Suprapubic skin (tissue), 4 donors: ENCODE data around the gene UQCC5. TPM values are rescaled to one million over a fixed set of nuclear protein-coding genes. Genes with fewer than 3 reads are reported as not detected.

Experiments used
- DNase-seq, 2 donors: peaks; one replicate each; pipeline ENCODE4 v3.0.0-alpha.2; 2019; ENCODE audit warnings: low spot score in 2 of 2
- H3K27ac ChIP-seq: fragments of 200-600 bp; sonication (generic); one replicate; pipeline ENCODE4 v1.5.1; 2019
- H3K27me3 ChIP-seq: fragments of 200-600 bp; sonication (generic); one replicate; pipeline ENCODE4 v1.5.1; 2019
- H3K36me3 ChIP-seq: fragments of 200-600 bp; sonication (generic); one replicate; pipeline ENCODE4 v1.5.1; 2019
- H3K4me1 ChIP-seq: fragments of 200-600 bp; sonication (generic); one replicate; pipeline ENCODE4 v1.5.1; 2019
- H3K4me3 ChIP-seq: fragments of 200-600 bp; sonication (generic); one replicate; pipeline ENCODE4 v1.5.1; 2019; ENCODE audit warnings: mild to moderate bottlenecking
- H3K9me3 ChIP-seq: fragments of 200-600 bp; sonication (generic); one replicate; pipeline ENCODE4 v1.5.1; 2019
- EP300 ChIP-seq: sonication (generic); formaldehyde crosslinking; IDR thresholded peaks from one replicate; pipeline ENCODE4 v1.6.1; 2017; ENCODE audit warnings: antibody characterized with exemption
- POLR2A ChIP-seq, 2 donors: fragments of 450-650 bp; IDR thresholded peaks; one replicate each; pipeline ENCODE4 v1.6.1; 2017; ENCODE audit warnings: antibody characterized with exemption in 2 of 2, mild to moderate bottlenecking in 2 of 2, moderate library complexity in 2 of 2
- POLR2AphosphoS5 ChIP-seq, 3 donors: sonication (generic); formaldehyde crosslinking; IDR thresholded peaks; one replicate each; pipeline ENCODE4 v1.6.1; 2017; ENCODE audit warnings: antibody characterized with exemption in 3 of 3
- WGBS: methylation state at CpG from one replicate; pipeline ENCODE4 v1.1.5; 2018; 5-methylcytosine and 5-hydroxymethylcytosine counted together
- total RNA-seq, 4 donors: library from RNA; depleted of rRNA; stranded (reverse); fragments of >200 nt; gene quantifications; one replicate each; pipeline ENCODE4 v1.1.0, GENCODE V29; 2016
- TF ChIP-seq, protein P1 (sequence below), 2 donors: fragments of 200-600 bp in 1 of 2; fragments of 450-650 bp in 1 of 2; sonication (generic) in 1 of 2; IDR thresholded peaks; one replicate each; pipeline ENCODE4 v1.5.1; 2016 to 2019; ENCODE audit warnings: antibody characterized with exemption in 2 of 2, mild to moderate bottlenecking in 1 of 2, moderate library complexity in 1 of 2

Gene UQCC5
- total RNA-seq, 4 donors from 2014 or later: 0.68 to 4.0 (median 1.2) TPM

GRCh38 chr3:52551118-52551517 is 14.7 kb downstream of the UQCC5 start:
- no peak for DNase-seq
- no peak for TF ChIP-seq POLR2A (IDR thresholded peaks at IDR 0.05)
- no peaks in the 10 kb centered on the region for H3K9me3 ChIP-seq
- H3K27me3 ChIP-seq: no peaks in the 10 kb centered on the region
- no peaks in the 10 kb centered on the region for H3K4me1 ChIP-seq
- no peak overlapping the region for H3K27ac ChIP-seq
- no peak overlapping the region for H3K4me3 ChIP-seq
- H3K36me3 ChIP-seq: peaks cover 84% of the 10 kb centered on the region

DNA sequence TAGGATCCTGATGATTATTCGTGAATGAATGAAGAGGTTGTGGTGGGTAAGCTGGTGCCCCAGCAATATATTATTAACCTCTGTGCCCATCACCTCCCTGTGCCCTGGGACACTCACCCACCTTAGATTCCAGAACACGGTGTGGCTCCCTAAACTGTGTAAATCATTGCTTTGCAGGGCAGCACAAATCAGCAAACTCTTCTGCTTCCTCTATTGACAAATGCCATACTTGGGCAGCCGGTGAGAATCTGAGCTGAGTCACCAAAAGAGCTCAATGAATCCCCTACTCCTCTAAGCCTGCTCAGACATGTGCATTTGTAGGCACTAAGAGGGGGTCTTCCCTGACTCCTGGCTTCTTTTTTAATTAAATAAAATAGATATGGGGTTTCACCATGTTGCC is 15.7 kb downstream of the UQCC5 start:
- DNase-seq: no peak
- Histone ChIP-seq H3K4me3 (no peak overlapping the region), H3K27ac (no peak overlapping the region), H3K4me1 (no peaks in the 10 kb centered on the region), H3K9me3 (no peaks in the 10 kb centered on the region), H3K36me3 (peaks cover 81% of the 10 kb centered on the region), H3K27me3 (no peaks in the 10 kb centered on the region)
- 68% methylated on average over 3 of the region's 3 CpGs for WGBS
- TF ChIP-seq POLR2A (IDR thresholded peaks at IDR 0.05): no peak
- TF ChIP-seq EP300: no peak
- TF ChIP-seq, protein P1, sequence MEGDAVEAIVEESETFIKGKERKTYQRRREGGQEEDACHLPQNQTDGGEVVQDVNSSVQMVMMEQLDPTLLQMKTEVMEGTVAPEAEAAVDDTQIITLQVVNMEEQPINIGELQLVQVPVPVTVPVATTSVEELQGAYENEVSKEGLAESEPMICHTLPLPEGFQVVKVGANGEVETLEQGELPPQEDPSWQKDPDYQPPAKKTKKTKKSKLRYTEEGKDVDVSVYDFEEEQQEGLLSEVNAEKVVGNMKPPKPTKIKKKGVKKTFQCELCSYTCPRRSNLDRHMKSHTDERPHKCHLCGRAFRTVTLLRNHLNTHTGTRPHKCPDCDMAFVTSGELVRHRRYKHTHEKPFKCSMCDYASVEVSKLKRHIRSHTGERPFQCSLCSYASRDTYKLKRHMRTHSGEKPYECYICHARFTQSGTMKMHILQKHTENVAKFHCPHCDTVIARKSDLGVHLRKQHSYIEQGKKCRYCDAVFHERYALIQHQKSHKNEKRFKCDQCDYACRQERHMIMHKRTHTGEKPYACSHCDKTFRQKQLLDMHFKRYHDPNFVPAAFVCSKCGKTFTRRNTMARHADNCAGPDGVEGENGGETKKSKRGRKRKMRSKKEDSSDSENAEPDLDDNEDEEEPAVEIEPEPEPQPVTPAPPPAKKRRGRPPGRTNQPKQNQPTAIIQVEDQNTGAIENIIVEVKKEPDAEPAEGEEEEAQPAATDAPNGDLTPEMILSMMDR (IDR thresholded peaks at IDR 0.05): no peak
- no peak for TF ChIP-seq POLR2AphosphoS5 (IDR thresholded peaks at IDR 0.05)

- Histone ChIP-seq H3K4me3 (no peak overlapping the region), H3K9me3 (no peaks in the 10 kb centered on the region)
- no peak for TF ChIP-seq EP300
- no peak for TF ChIP-seq POLR2A (IDR thresholded peaks at IDR 0.05)
- TF ChIP-seq, protein P1 (IDR thresholded peaks at IDR 0.05): no peak
- TF ChIP-seq POLR2AphosphoS5 (IDR thresholded peaks at IDR 0.05): no peak
Observed at GRCh38 chr3:52554026-52554755, 17.8 kb downstream of the UQCC5 start.

GRCh38 chr3:52555056-52555455 is 18.7 kb downstream of the UQCC5 start:
- TF ChIP-seq EP300: no peak
- no peak for TF ChIP-seq POLR2AphosphoS5 (IDR thresholded peaks at IDR 0.05)
- TF ChIP-seq, protein P1 (IDR thresholded peaks at IDR 0.05): no peak
- TF ChIP-seq POLR2A (IDR thresholded peaks at IDR 0.05): no peak
- Histone ChIP-seq H3K36me3 (peaks cover 80% of the 10 kb centered on the region), H3K9me3 (no peaks in the 10 kb centered on the region), H3K27me3 (no peaks in the 10 kb centered on the region), H3K4me3 (no peak overlapping the region), H3K27ac (no peak overlapping the region), H3K4me1 (no peaks in the 10 kb centered on the region)
- DNase-seq: no peak
- WGBS: 92% methylated on average over 1 of the region's 1 CpG

More at GRCh38 chr3:52554026-52554755, 17.8 kb downstream of the UQCC5 start:
- H3K36me3 ChIP-seq: peaks cover 78% of the 10 kb centered on the region
- WGBS: 93% methylated on average over 5 of the region's 5 CpGs
- no peaks in the 10 kb centered on the region for H3K27me3 ChIP-seq
- no peak overlapping the region for H3K27ac ChIP-seq
- DNase-seq: no peak
- no peaks in the 10 kb centered on the region for H3K4me1 ChIP-seq

GRCh38 chr3:52557011-52557960 is 20.9 kb downstream of the UQCC5 start:
- peaks cover 81% of the 10 kb centered on the region for H3K36me3 ChIP-seq
- H3K4me1 ChIP-seq: no peaks in the 10 kb centered on the region
- H3K27me3 ChIP-seq: no peaks in the 10 kb centered on the region
- DNase-seq: no peak
- WGBS: 86% methylated on average over 9 of the region's 9 CpGs
- H3K27ac ChIP-seq: no peak overlapping the region
- H3K9me3 ChIP-seq: no peaks in the 10 kb centered on the region
- TF ChIP-seq POLR2A (IDR thresholded peaks at IDR 0.05) (no peak), POLR2AphosphoS5 (IDR thresholded peaks at IDR 0.05) (no peak), EP300 (no peak)
- TF ChIP-seq, protein P1 (IDR thresholded peaks at IDR 0.05): no peak
- H3K4me3 ChIP-seq: no peak overlapping the region
